ENCODE measurements around the gene ETV2. TPM values are rescaled to one million over a fixed set of nuclear protein-coding genes. Genes with fewer than 3 reads are reported as not detected.

ETV2 gene
- total RNA-seq, 1 experiment from 2014 or later = 1.5 TPM

GRCh38 chr19:35621708-35622107 is 19.8 kb upstream of the ETV2 start:
- H2AFZ ChIP-seq (ENCODE audit: low read depth, low read length, poor library complexity, severe bottlenecking) = no peak overlapping the region
- no peaks in the 10 kb centered on the region for H3K9me2 ChIP-seq (ENCODE audit: insufficient read depth)
- ATAC-seq (no peak), DNase-seq (ENCODE audit: low read depth, low spot score) (no peak)
- H3K27ac ChIP-seq (ENCODE audit: low read depth, low read length) = no peak overlapping the region
- CTCF ChIA-PET = no interaction called here
- H3K27me3 ChIP-seq (ENCODE audit: insufficient read depth, low read length) = no peaks in the 10 kb centered on the region
- H3K4me2 ChIP-seq (ENCODE audit: low read length) = no peak overlapping the region
- H4K20me1 ChIP-seq (ENCODE audit: insufficient read depth) = no peaks in the 10 kb centered on the region
- POLR2A ChIA-PET = no interaction called here
- no TSS peak for BruUV-seq (replicated peaks)
- H3K9ac ChIP-seq (ENCODE audit: low read length) = no peak overlapping the region
- H3K79me2 ChIP-seq (ENCODE audit: insufficient read depth, low read length) = no peaks in the 10 kb centered on the region
- intact Hi-C loops (cut with micrococcal nuclease) = no loop called here
- RAD21 ChIA-PET (ENCODE audit: low non-redundant PET in 1 of 2, low total read pairs in 2 of 2, uncharacterized antibody in 2 of 2, unreplicated experiment in 2 of 2) = no interaction called here
- H3K4me1 ChIP-seq (ENCODE audit: control insufficient read depth in 1 of 2, insufficient read depth in 2 of 2, low read length in 2 of 2) = no peaks in the 10 kb centered on the region
- no peak overlapping the region for H3K4me3 ChIP-seq (replicated peaks in 1 of 2; ENCODE audit: low read depth in 1 of 2, low read length in 2 of 2)
- no peaks in the 10 kb centered on the region for H3K9me3 ChIP-seq (ENCODE audit: control insufficient read depth in 1 of 2, insufficient read depth in 1 of 2, low read depth in 1 of 2, low read length in 2 of 2)
- TF ChIP-seq JUND (IDR thresholded peaks at IDR 0.05) (no peak), FOSL1 (IDR thresholded peaks at IDR 0.05; ENCODE audit: low read depth) (no peak), POLR2A (IDR thresholded peaks at IDR 0.05; ENCODE audit: borderline replicate concordance, extremely low read depth, insufficient read depth, insufficient read length) (no peak), ZBTB33 (IDR thresholded peaks at IDR 0.05; ENCODE audit: extremely low read depth, insufficient replicate concordance, low read length) (no peak), ZNF274 (IDR thresholded peaks at IDR 0.05; ENCODE audit: low read depth, low read length) (no peak), SP1 (IDR thresholded peaks at IDR 0.05; ENCODE audit: low read depth) (no peak), CBX3 (IDR thresholded peaks at IDR 0.05; ENCODE audit: low read depth) (no peak), EZH2 (IDR thresholded peaks at IDR 0.05) (no peak), YY1 (IDR thresholded peaks at IDR 0.05; ENCODE audit: extremely low read depth, insufficient replicate concordance, low read depth, low read length) (no peak), RAD21 (IDR thresholded peaks at IDR 0.05; ENCODE audit: low read depth) (no peak)
- TF ChIP-seq, protein P1, sequence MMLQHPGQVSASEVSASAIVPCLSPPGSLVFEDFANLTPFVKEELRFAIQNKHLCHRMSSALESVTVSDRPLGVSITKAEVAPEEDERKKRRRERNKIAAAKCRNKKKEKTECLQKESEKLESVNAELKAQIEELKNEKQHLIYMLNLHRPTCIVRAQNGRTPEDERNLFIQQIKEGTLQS (IDR thresholded peaks at IDR 0.05) = no peak
- no peaks in the 10 kb centered on the region; a peak in 2 of 4 replicates for H3K36me3 ChIP-seq (ENCODE audit: control insufficient read depth in 1 of 2, insufficient read depth in 2 of 2, low read length in 2 of 2)

Data from HCT116 (cell line).